Fibroblast of skin of left quadriceps (primary cell): ENCODE measurements around the gene BANF2.

Source experiments
- DNase-seq, 2 experiments: peaks; one replicate each; pipeline ENCODE4 v3.0.0-alpha.2; 2013; ENCODE audit warnings: low read depth in 2 of 2

Gene BANF2

GRCh38 chr20:17664025-17664633, 35.6 kb upstream of the BANF2 start:
- no peak for DNase-seq

GRCh38 chr20:17665756-17666155, 34.0 kb upstream of the BANF2 start:
- DNase-seq: no peak

DNA sequence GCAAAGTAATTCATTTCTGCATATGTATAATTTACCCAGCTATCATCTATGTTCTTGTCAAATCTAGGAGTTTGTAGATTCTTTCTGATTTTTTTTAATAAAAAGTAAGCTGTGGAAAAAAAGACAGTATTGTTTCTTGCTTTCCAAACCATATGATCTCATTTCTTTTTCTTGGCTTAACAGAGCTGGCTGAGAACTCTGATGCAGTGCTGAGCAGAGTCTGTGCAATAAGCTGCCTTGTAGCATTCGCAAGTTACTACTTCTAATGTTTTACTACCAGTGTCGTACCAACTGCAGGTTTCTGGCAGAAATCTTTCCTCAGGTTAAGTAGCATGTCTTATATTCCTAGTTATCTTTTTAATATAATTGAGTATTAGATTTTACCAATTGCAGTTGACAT, 33.3 kb upstream of the BANF2 start:
- no peak for DNase-seq

- no peak for DNase-seq
Observed at GRCh38 chr20:17667445-17667844, 32.3 kb upstream of the BANF2 start.

DNA sequence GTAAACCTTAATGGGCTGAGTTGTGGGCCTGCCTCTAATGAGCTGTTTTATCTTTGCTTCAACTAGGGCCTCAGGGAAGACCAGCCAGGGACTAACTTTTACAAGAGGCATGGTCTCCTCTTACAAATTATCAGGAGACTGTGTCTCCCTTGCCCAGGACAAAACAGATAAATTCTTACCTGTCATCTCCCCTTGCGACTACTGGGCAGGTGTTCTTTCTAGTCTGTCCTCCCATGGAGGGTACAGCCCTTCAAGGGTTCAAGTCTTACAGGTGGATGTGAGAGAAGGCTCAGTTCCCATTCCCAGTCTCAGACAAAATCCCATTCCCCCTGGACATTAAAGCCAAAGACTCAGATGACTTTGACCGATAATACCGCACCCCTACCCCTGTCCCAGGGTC, 31.3 kb upstream of the BANF2 start:
- DNase-seq: no peak

DNA sequence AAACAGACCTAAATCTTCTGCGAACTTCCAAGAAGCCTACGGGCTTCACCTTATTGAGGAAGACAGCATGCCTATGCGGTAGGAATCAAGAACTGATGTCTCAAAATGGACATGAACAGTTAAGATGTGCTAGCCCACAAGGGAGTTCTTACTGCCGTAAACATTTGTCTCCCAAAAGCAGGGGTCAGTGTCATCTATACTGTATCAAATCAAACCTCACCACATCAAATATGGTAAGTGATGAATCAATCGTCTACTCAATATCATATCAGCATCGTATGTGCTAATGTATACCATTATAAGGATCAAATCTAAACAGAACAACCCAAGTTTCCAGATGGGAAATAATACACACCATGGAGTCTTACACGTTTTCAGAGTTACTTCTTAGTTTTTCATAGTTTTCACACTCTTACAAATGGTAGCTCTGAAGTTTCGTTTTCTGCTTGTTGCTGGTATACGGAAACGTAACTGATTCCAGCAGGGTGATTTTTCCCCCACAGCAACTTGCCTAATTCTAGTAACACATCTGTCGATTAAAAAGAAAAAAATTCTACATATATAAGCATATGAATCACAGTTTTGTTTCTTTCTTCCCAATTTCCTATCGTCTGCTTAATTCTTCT, 30.3 kb upstream of the BANF2 start:
- DNase-seq: no peak

GRCh38 chr20:17671011-17671410, 28.8 kb upstream of the BANF2 start:
- no peak for DNase-seq

- DNase-seq: no peak
Observed at GRCh38 chr20:17671565-17671964, 28.2 kb upstream of the BANF2 start.

GRCh38 chr20:17673084-17673483, 26.7 kb upstream of the BANF2 start:
- no peak for DNase-seq

- DNase-seq: no peak
Observed at GRCh38 chr20:17674722-17675518, 24.8 kb upstream of the BANF2 start.

- DNase-seq: no peak
Observed at GRCh38 chr20:17675519-17676377, 24.0 kb upstream of the BANF2 start.

- no peak for DNase-seq
Observed at GRCh38 chr20:17676378-17676759, 23.4 kb upstream of the BANF2 start.

DNA sequence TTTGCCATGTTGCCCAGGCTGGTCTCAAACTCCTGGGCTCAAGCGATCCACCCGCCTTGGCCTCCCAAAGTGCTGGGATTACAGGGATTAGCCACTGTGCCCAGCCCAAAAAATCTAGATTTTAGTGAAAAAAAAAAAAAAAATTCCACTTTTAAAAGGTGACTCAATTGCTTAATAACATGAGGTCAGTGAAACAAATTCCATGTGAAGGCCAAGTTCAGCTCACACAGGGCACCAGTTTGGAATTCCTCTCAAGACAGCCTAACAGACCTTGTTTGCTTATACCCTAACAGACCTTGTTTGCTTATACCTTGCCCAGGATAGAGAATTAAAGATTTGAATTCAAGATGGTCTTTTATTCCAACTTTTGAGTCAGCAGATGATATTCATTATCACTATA, 22.8 kb upstream of the BANF2 start:
- DNase-seq: no peak

- no peak for DNase-seq
Observed at GRCh38 chr20:17678295-17678694, 21.5 kb upstream of the BANF2 start.

- no peak for DNase-seq
Observed at GRCh38 chr20:17678886-17679285, 20.9 kb upstream of the BANF2 start.

GRCh38 chr20:17679941-17680835, 19.6 kb upstream of the BANF2 start:
- DNase-seq: peak; percentile 10 to 15

DNA sequence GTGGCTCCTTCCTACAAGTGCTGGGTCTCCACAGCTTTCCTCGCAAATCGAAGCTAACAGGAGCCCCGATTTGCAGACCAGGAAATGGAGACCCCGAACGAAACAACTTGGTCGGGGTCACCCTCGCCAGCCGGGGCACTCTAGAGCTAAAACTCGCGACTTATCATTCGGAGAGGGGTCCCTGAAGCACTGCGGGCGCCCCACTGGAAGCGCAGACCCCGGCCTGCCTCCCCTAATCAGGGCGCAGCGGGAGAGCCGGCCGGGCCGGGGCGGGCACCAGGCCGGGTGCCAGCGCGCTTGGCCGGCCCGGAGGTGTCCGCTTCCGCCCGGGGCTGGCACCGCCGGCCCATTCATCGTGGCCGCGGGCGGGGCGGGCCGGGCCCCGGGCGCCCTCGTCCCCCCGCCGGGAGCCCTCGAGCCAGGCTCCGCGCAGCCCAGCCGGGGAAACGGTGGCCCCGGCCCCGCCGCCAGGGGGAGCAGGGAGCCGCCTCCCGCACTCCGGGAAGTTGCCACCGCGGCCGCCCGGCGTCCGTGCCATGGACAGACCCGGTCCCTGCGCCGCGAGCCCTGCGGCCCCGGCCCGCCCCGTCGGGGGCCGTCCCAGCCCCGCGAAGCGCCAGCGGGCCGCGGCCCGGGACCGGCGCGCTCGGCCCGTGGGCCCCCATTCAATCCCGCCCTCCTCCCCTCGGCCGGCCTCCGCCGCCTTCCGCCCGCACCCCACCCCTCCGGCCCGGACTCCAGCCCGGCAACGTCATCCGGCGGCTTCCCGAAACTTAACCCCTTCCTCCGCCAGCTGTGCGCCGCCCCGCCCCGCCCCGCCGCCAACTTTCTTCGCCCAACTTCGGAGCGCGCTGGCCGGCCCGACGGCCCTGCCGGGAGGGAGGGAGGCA, 18.7 kb upstream of the BANF2 start:
- peak; percentile 31 to 39 for DNase-seq

DNA sequence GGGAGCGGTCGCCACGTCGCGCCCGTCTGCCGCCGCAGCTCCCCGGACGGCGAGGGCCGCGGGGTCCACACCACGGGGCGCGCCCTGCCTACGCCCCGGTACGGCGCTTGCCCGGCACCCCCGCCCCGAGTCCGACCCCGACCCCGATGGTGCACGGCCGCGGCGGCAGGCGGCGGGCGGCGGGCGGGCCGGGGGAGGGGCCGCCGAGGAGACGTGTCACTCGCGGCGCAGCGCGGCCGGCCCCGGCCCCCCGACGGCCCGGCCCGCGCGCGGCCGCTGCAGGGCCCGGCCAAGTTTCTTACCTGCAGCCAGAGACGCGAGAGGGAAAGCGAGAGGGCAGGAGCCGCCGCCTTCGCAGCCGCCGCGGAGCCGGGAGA, 18.1 kb upstream of the BANF2 start:
- DNase-seq: no peak

DNA sequence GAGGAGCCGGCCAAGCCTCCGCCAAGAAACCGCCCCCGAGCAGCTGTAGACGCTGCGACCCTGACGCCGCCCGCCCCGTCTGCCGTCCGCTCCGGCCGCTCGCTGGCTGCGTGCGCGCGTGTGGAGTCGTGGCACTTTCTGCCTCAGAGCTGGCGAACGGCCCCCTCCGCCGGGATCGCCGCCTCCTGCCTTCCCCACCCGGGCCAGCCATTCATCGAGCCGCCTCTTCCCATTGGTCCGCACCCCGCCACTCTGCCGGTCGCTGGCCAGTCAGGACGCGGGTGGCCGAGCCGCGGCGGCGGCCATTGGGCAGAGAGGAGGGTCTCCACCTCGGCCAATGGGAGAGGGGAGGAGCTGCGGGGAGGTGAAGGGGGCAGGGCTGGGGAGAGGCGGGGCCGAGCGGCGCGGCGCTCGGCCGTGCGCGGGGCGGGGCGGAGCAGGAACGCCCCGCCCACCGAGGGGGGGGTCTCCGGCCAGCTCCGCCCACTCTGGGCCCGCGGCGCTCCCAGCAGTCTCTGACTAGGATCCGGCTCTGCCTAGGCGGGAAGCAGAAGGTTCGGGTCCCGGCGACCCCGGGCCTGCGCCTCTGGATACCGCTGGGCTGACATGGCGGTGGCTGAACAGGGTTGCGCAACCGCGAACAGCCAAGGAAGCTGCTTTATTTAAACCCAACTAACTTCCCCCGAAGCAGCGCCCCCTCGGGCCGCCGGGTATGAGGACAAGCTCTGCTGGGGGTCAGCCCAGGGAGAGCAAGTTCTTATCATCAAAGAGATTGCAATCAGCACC, 17.5 kb upstream of the BANF2 start, which contains the start of gene RRBP1:
RRBP1 (minus strand) TSS at position 140 of the 786 bp plus-strand sequence. CDS start 21,735 bp downstream, outside the sequence.
- peak; percentile 98 for DNase-seq
